GM19328 (cell line): Measurements from ENCODE around the gene TULP4.
"Not testable (repeated sequence)": the region's sequence is repeated elsewhere in the genome, so short reads cannot be mapped to it uniquely, and the experiment has no call there.

Experiments
- ATAC-seq: cut with Tn5 transposase; IDR thresholded peaks from one replicate; pipeline ENCODE4 v1.9.1; 2021; ENCODE audit warnings: mild to moderate bottlenecking, moderate library complexity; ENCODE audit not compliant: unreplicated experiment

TULP4 gene

GRCh38 chr6:158461954-158462353, 149.7 kb downstream of the TULP4 start:
- no peak for ATAC-seq

GRCh38 chr6:158464483-158464882, 152.2 kb downstream of the TULP4 start:
- ATAC-seq = no peak

GRCh38 chr6:158465257-158465656, 153.0 kb downstream of the TULP4 start:
- no peak for ATAC-seq

GRCh38 chr6:158465747-158466146, 153.5 kb downstream of the TULP4 start:
- ATAC-seq = no peak

- ATAC-seq = no peak
Measured at GRCh38 chr6:158467923-158468322, 155.7 kb downstream of the TULP4 start.

- ATAC-seq = no peak
Measured at GRCh38 chr6:158468666-158469065, 156.4 kb downstream of the TULP4 start.

GRCh38 chr6:158470023-158470422, 157.8 kb downstream of the TULP4 start:
- ATAC-seq = not testable (repeated sequence)

- no peak for ATAC-seq
Measured at GRCh38 chr6:158471339-158471738, 159.1 kb downstream of the TULP4 start.

GRCh38 chr6:158472447-158472846, 160.2 kb downstream of the TULP4 start:
- ATAC-seq = no peak

GRCh38 chr6:158474961-158475343, 162.7 kb downstream of the TULP4 start:
- ATAC-seq = no peak

- peak; percentile 82 for ATAC-seq
Measured at GRCh38 chr6:158475344-158476302, 163.4 kb downstream of the TULP4 start.

GRCh38 chr6:158476389-158476788, 164.1 kb downstream of the TULP4 start:
- ATAC-seq = no peak

- ATAC-seq = not testable (repeated sequence)
Measured at GRCh38 chr6:158477722-158478121, 165.5 kb downstream of the TULP4 start.

- no peak for ATAC-seq
Measured at GRCh38 chr6:158480989-158481388, 168.7 kb downstream of the TULP4 start.

- ATAC-seq = no peak
Measured at GRCh38 chr6:158481690-158482473, 169.6 kb downstream of the TULP4 start.

GRCh38 chr6:158485431-158485830, 173.2 kb downstream of the TULP4 start:
- no peak for ATAC-seq

- no peak for ATAC-seq
Measured at GRCh38 chr6:158487495-158487894, 175.2 kb downstream of the TULP4 start.

- no peak for ATAC-seq
Measured at GRCh38 chr6:158488065-158488464, 175.8 kb downstream of the TULP4 start.

GRCh38 chr6:158489441-158489840, 177.2 kb downstream of the TULP4 start:
- no peak for ATAC-seq

GRCh38 chr6:158492881-158493280, 180.6 kb downstream of the TULP4 start:
- ATAC-seq = no peak

GRCh38 chr6:158496700-158497099, 184.4 kb downstream of the TULP4 start:
- no peak for ATAC-seq

GRCh38 chr6:158497620-158498019, 185.4 kb downstream of the TULP4 start:
- no peak for ATAC-seq
